ENCODE data around the gene AARS2.

AARS2 gene

GRCh38 chr6:44312901-44313788, at the start of gene AARS2:
TSS of gene AARS2 (minus strand) at chr6:44313347. CDS start at chr6:44313323, 24 bp downstream.
- peaks cover 34% of the 10 kb centered on the region for H3K36me3 ChIP-seq (ENCODE audit: control insufficient read depth, low read length)
- H3F3A ChIP-seq (ENCODE audit: control insufficient read depth, insufficient read depth): no peaks in the 10 kb centered on the region
- peak; percentile 93 for TF ChIP-seq CTCF (IDR thresholded peaks at IDR 0.05; ENCODE audit: low read depth, low read length, poor library complexity, severe bottlenecking)
- TF ChIP-seq EZH2phosphoT487 (IDR thresholded peaks at IDR 0.05; ENCODE audit: borderline replicate concordance, low read length): no peak
- H3K4me1 ChIP-seq (ENCODE audit: control insufficient read depth, low read length): peaks cover 9% of the 10 kb centered on the region
- no peaks in the 10 kb centered on the region for H4K20me1 ChIP-seq (ENCODE audit: control insufficient read depth, insufficient read depth, low read depth, low read length)
- H3K27ac ChIP-seq (ENCODE audit: low read depth, low read length): peak within 1 kb of the TSS; percentile 44
- H3K9me2 ChIP-seq (replicated peaks; ENCODE audit: control insufficient read depth, low read length): no peaks in the 10 kb centered on the region
- peak within 1 kb of the TSS; percentile 72 for H3K4me2 ChIP-seq (ENCODE audit: low read length)
- H3K9me3 ChIP-seq (ENCODE audit: control insufficient read depth, insufficient read depth, low read length): no peaks in the 10 kb centered on the region
- peak within 1 kb of the TSS; percentile 85 for H3K4me3 ChIP-seq (ENCODE audit: low read length)
- H3K79me2 ChIP-seq (ENCODE audit: control insufficient read depth, low read length): peaks cover 18% of the 10 kb centered on the region
- peaks cover 4% of the 10 kb centered on the region; the same call in 1 of the 2 replicates for H3K27me3 ChIP-seq (ENCODE audit: control insufficient read depth, low read length)

DNA sequence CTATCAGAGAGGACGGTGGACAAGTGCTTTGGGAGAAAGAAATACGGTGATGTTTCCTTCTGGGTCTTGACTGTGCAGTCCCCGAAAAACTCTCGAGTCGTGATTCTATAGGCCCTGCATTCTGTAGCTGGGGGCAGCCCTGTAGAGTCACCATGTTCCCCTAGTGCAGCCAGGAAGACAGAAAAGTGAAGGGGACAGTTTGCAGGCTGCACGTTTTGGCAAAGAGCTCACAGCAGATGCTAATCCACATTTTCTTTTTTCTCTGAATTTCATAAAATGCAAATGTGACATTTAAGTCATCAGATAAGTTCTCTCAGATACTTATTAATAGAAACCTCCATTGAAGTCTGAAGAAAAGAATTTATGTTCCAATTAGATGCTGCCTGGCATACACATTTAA, 48.8 kb upstream of the AARS2 start:
- Histone ChIP-seq H3F3A (ENCODE audit: control insufficient read depth, insufficient read depth) (no peaks in the 10 kb centered on the region), H4K20me1 (ENCODE audit: control insufficient read depth, insufficient read depth, low read depth, low read length) (no peaks in the 10 kb centered on the region; the same call in 1 of the 2 replicates), H3K4me3 (ENCODE audit: low read length) (no peak overlapping the region), H3K9me3 (ENCODE audit: control insufficient read depth, insufficient read depth, low read length) (no peaks in the 10 kb centered on the region), H3K79me2 (ENCODE audit: control insufficient read depth, low read length) (no peaks in the 10 kb centered on the region), H3K9me2 (replicated peaks; ENCODE audit: control insufficient read depth, low read length) (no peaks in the 10 kb centered on the region), H3K27me3 (ENCODE audit: control insufficient read depth, low read length) (peaks cover 7% of the 10 kb centered on the region), H3K36me3 (ENCODE audit: control insufficient read depth, low read length) (no peaks in the 10 kb centered on the region), H3K4me2 (ENCODE audit: low read length) (no peak overlapping the region), H3K27ac (ENCODE audit: low read depth, low read length) (no peak overlapping the region), H3K4me1 (ENCODE audit: control insufficient read depth, low read length) (no peaks in the 10 kb centered on the region)
- TF ChIP-seq EZH2phosphoT487 (IDR thresholded peaks at IDR 0.05; ENCODE audit: borderline replicate concordance, low read length): no peak
- TF ChIP-seq CTCF (IDR thresholded peaks at IDR 0.05; ENCODE audit: low read depth, low read length, poor library complexity, severe bottlenecking): no peak

GRCh38 chr6:44359973-44360372, 46.8 kb upstream of the AARS2 start:
- H3F3A ChIP-seq (ENCODE audit: control insufficient read depth, insufficient read depth): no peaks in the 10 kb centered on the region
- peaks cover 11% of the 10 kb centered on the region; the same call in 1 of the 2 replicates for H3K27me3 ChIP-seq (ENCODE audit: control insufficient read depth, low read length)
- H3K9me2 ChIP-seq (replicated peaks; ENCODE audit: control insufficient read depth, low read length): no peaks in the 10 kb centered on the region
- H3K4me1 ChIP-seq (ENCODE audit: control insufficient read depth, low read length): no peaks in the 10 kb centered on the region
- H3K36me3 ChIP-seq (ENCODE audit: control insufficient read depth, low read length): no peaks in the 10 kb centered on the region
- H4K20me1 ChIP-seq (ENCODE audit: control insufficient read depth, insufficient read depth, low read depth, low read length): no peaks in the 10 kb centered on the region; the same call in 1 of the 2 replicates
- no peak overlapping the region for H3K4me3 ChIP-seq (ENCODE audit: low read length)
- no peaks in the 10 kb centered on the region for H3K9me3 ChIP-seq (ENCODE audit: control insufficient read depth, insufficient read depth, low read length)
- no peak overlapping the region for H3K4me2 ChIP-seq (ENCODE audit: low read length)
- TF ChIP-seq EZH2phosphoT487 (IDR thresholded peaks at IDR 0.05; ENCODE audit: borderline replicate concordance, low read length): no peak
- no peak for TF ChIP-seq CTCF (IDR thresholded peaks at IDR 0.05; ENCODE audit: low read depth, low read length, poor library complexity, severe bottlenecking)
- no peaks in the 10 kb centered on the region for H3K79me2 ChIP-seq (ENCODE audit: control insufficient read depth, low read length)
- H3K27ac ChIP-seq (ENCODE audit: low read depth, low read length): no peak overlapping the region
